Neuronal stem cell (in vitro differentiated cells): ENCODE results near the gene MBD1.
"Not testable (repeated sequence)": the region's sequence is repeated elsewhere in the genome, so short reads cannot be mapped to it uniquely, and the experiment has no call there.

ENCODE experiments used
- DNase-seq: peaks from one replicate; pipeline ENCODE4 v3.0.0-alpha.2; 2013; ENCODE audit warnings: low spot score
- H2AFZ ChIP-seq: one replicate; pipeline ENCODE4 v1.6.1; 2013; ENCODE audit warnings: mild to moderate bottlenecking, low read length, inconsistent platforms
- H2AK5ac ChIP-seq: 2 replicates; pipeline ENCODE4 v1.6.1; 2013; ENCODE audit warnings: low read depth, mild to moderate bottlenecking, inconsistent platforms, low read length, moderate library complexity, mixed read lengths
- H2BK120ac ChIP-seq: 2 replicates; pipeline ENCODE4 v1.6.1; 2013; ENCODE audit warnings: low read depth, mild to moderate bottlenecking, inconsistent platforms, low read length, moderate library complexity, mixed read lengths
- H2BK12ac ChIP-seq: one replicate; pipeline ENCODE4 v1.6.1; 2013; ENCODE audit warnings: low read length, inconsistent platforms
- H2BK15ac ChIP-seq: 2 replicates; pipeline ENCODE4 v1.6.1; 2013; ENCODE audit warnings: mild to moderate bottlenecking, low read length, inconsistent platforms, mixed read lengths
- H2BK5ac ChIP-seq: one replicate; pipeline ENCODE4 v1.6.1; 2013; ENCODE audit warnings: inconsistent platforms, mild to moderate bottlenecking, low read length, moderate library complexity
- H3K14ac ChIP-seq: one replicate; pipeline ENCODE4 v1.6.1; 2013; ENCODE audit warnings: low read length, inconsistent platforms
- H3K18ac ChIP-seq: 2 replicates; pipeline ENCODE4 v1.6.1; 2013; ENCODE audit warnings: low read length, inconsistent platforms
- H3K23ac ChIP-seq: 2 replicates; pipeline ENCODE4 v1.6.1; 2013; ENCODE audit warnings: low read depth, mild to moderate bottlenecking, mixed read lengths, low read length, inconsistent platforms; ENCODE audit not compliant: poor library complexity
- H3K27ac ChIP-seq: replicated peaks from 3 replicates; pipeline ENCODE4 v1.5.1; 2013; ENCODE audit warnings: low read length, inconsistent platforms
- H3K27me3 ChIP-seq, 3 experiments: 2 replicates each; pipeline ENCODE4 v1.6.1; 2013; ENCODE audit warnings: low read length in 3 of 3, mild to moderate bottlenecking in 2 of 3, inconsistent platforms in 1 of 3, low read depth in 1 of 3, mixed read lengths in 1 of 3, moderate library complexity in 1 of 3; ENCODE audit not compliant: control insufficient read depth in 3 of 3, insufficient read depth in 3 of 3
- H3K36me3 ChIP-seq, 2 donors: replicated peaks in 1 of 2; 2 replicates each; pipeline ENCODE4 v1.6.1; 2013; ENCODE audit warnings: low read length in 2 of 2; ENCODE audit not compliant: control insufficient read depth in 2 of 2, insufficient read depth in 2 of 2
- H3K4ac ChIP-seq: 2 replicates; pipeline ENCODE4 v1.6.1; 2013; ENCODE audit warnings: inconsistent platforms, mild to moderate bottlenecking, low read length, moderate library complexity
- H3K4me1 ChIP-seq, 2 donors: 1 replicate in 1 of 2; 2 replicates in 1 of 2; pipeline ENCODE4 v1.6.1; 2013; ENCODE audit warnings: low read length in 2 of 2, low read depth in 1 of 2; ENCODE audit not compliant: control insufficient read depth in 2 of 2, insufficient read depth in 1 of 2
- H3K4me2 ChIP-seq: one replicate; pipeline ENCODE4 v1.6.1; 2013; ENCODE audit warnings: mild to moderate bottlenecking, low read length, inconsistent platforms; ENCODE audit not compliant: insufficient read depth, poor library complexity, severe bottlenecking
- H3K4me3 ChIP-seq, 2 donors: 2 replicates each; pipeline ENCODE4 v1.5.1; 2013; ENCODE audit warnings: low read length in 2 of 2, mild to moderate bottlenecking in 2 of 2, inconsistent platforms in 1 of 2, moderate library complexity in 1 of 2
- H3K79me1 ChIP-seq: one replicate; pipeline ENCODE4 v1.6.1; 2013; ENCODE audit warnings: low read depth, mild to moderate bottlenecking, inconsistent platforms, low read length, moderate library complexity
- H3K9ac ChIP-seq: one replicate; pipeline ENCODE4 v1.6.1; 2013; ENCODE audit warnings: mild to moderate bottlenecking, low read depth, low read length, inconsistent platforms; ENCODE audit not compliant: poor library complexity
- H3K9me3 ChIP-seq, 2 donors: replicated peaks in 1 of 2; 2 replicates each; pipeline versions ENCODE3 to v1.6.1; 2013; ENCODE audit warnings: low read length in 2 of 2, mild to moderate bottlenecking in 2 of 2, inconsistent platforms in 1 of 2, low read depth in 1 of 2, mixed read lengths in 1 of 2, moderate library complexity in 1 of 2; ENCODE audit not compliant: control insufficient read depth in 2 of 2, insufficient read depth in 1 of 2
- H4K8ac ChIP-seq: one replicate; pipeline ENCODE4 v1.6.1; 2013; ENCODE audit warnings: low read depth, mild to moderate bottlenecking, inconsistent platforms, low read length, moderate library complexity
- H4K91ac ChIP-seq: one replicate; pipeline ENCODE4 v1.6.1; 2013; ENCODE audit warnings: low read length, low read depth, mild to moderate bottlenecking, inconsistent platforms; ENCODE audit not compliant: poor library complexity
- WGBS, 2 donors: extraction: QIAGEN DNeasy Blood & Tissue Kit; methylation state at CpG; one replicate each; pipeline ENCODE4 v1.1.7; 2013; ENCODE audit warnings: missing lambda C conversion rate in 2 of 2, mixed read lengths in 1 of 2; ENCODE audit not compliant: insufficient read length in 2 of 2, insufficient replicate concordance in 1 of 2; ENCODE audit errors: extremely low coverage in 2 of 2; 5-methylcytosine and 5-hydroxymethylcytosine counted together

The MBD1 gene

GRCh38 chr18:50241768-50242167 lies 39.6 kb downstream of the MBD1 start:
- H2BK120ac ChIP-seq, H2BK5ac ChIP-seq, H2AK5ac ChIP-seq, H4K8ac ChIP-seq, H3K4me3 ChIP-seq, H2BK12ac ChIP-seq, H3K4me2 ChIP-seq, H3K79me1 ChIP-seq, H3K23ac ChIP-seq, H3K14ac ChIP-seq, DNase-seq, H3K4ac ChIP-seq, H3K4me1 ChIP-seq, H3K27me3 ChIP-seq, H3K36me3 ChIP-seq, H3K9me3 ChIP-seq, H4K91ac ChIP-seq, H2AFZ ChIP-seq, H3K18ac ChIP-seq, H2BK15ac ChIP-seq, H3K27ac ChIP-seq, H3K9ac ChIP-seq: not testable (repeated sequence)
- no CpG with 5 or more reads among the region's 8 CpGs for WGBS, 2 donors

- no CpG with 5 or more reads among the region's 3 CpGs for WGBS, 2 donors
- Histone ChIP-seq H3K4ac (no peak overlapping the region), H2BK15ac (no peak overlapping the region), H3K23ac (no peak overlapping the region), H3K4me1 (no peaks in the 10 kb centered on the region), H3K79me1 (no peaks in the 10 kb centered on the region), H3K14ac (no peak overlapping the region), H4K91ac (no peak overlapping the region), H3K9ac (no peak overlapping the region), H2AK5ac (no peak overlapping the region), H3K36me3 (no peaks in the 10 kb centered on the region), H3K4me3 (no peak overlapping the region), H3K4me2 (no peak overlapping the region), H2AFZ (no peak overlapping the region), H2BK12ac (no peak overlapping the region), H3K27me3 (no peaks in the 10 kb centered on the region), H2BK120ac (no peak overlapping the region), H4K8ac (no peak overlapping the region), H3K27ac (no peak overlapping the region), H3K18ac (no peak overlapping the region), H3K9me3 (peaks cover 0 to 3% of the 10 kb centered on the region in 2 donors), H2BK5ac (no peak overlapping the region)
- DNase-seq, result no peak
Observed at GRCh38 chr18:50240080-50240563, 41.2 kb downstream of the MBD1 start.

- DNase-seq, result no peak
- Histone ChIP-seq H2AFZ (peak overlapping the region; percentile 23), H2BK15ac (no peak overlapping the region), H3K23ac (no peak overlapping the region), H4K8ac (no peak overlapping the region), H3K4me1 (peaks cover 3 to 7% of the 10 kb centered on the region in 2 donors), H3K79me1 (no peaks in the 10 kb centered on the region), H2BK12ac (no peak overlapping the region), H2BK120ac (no peak overlapping the region), H3K9ac (no peak overlapping the region), H3K36me3 (no peaks in the 10 kb centered on the region), H3K18ac (no peak overlapping the region), H3K4me2 (no peak overlapping the region), H3K4me3 (no peak overlapping the region), H2BK5ac (no peak overlapping the region), H4K91ac (no peak overlapping the region), H2AK5ac (no peak overlapping the region), H3K4ac (no peak overlapping the region), H3K27ac (no peak overlapping the region), H3K14ac (no peak overlapping the region), H3K27me3 (no peaks in the 10 kb centered on the region), H3K9me3 (peaks cover 0 to 2% of the 10 kb centered on the region in 2 donors)
- no CpG with 5 or more reads among the region's 2 CpGs for WGBS, 2 donors
Observed at GRCh38 chr18:50232419-50232818, 48.9 kb downstream of the MBD1 start.

- peaks cover 0 to 2% of the 10 kb centered on the region in 2 donors for H3K9me3 ChIP-seq
- no peaks in the 10 kb centered on the region for H3K79me1 ChIP-seq
- no peak overlapping the region for H3K4ac ChIP-seq
- no peak overlapping the region for H3K4me3 ChIP-seq
- H3K36me3 ChIP-seq, result no peaks in the 10 kb centered on the region
- H4K8ac ChIP-seq, result no peak overlapping the region
- H3K4me1 ChIP-seq, result peaks cover 3 to 7% of the 10 kb centered on the region in 2 donors
- H3K27me3 ChIP-seq, result no peaks in the 10 kb centered on the region
- no peak overlapping the region for H3K18ac ChIP-seq
- no peak overlapping the region for H3K9ac ChIP-seq
- H2BK12ac ChIP-seq, result no peak overlapping the region
- H2AFZ ChIP-seq, result no peak overlapping the region
- H4K91ac ChIP-seq, result no peak overlapping the region
- no CpG with 5 or more reads among the region's 4 CpGs for WGBS, 2 donors
- H3K27ac ChIP-seq, result no peak overlapping the region
- H2BK120ac ChIP-seq, result no peak overlapping the region
- H2AK5ac ChIP-seq, result no peak overlapping the region
- no peak for DNase-seq
- no peak overlapping the region for H2BK5ac ChIP-seq
- H3K14ac ChIP-seq, result no peak overlapping the region
- no peak overlapping the region for H2BK15ac ChIP-seq
- H3K23ac ChIP-seq, result no peak overlapping the region
- H3K4me2 ChIP-seq, result no peak overlapping the region
Observed at GRCh38 chr18:50231621-50232020, 49.7 kb downstream of the MBD1 start.
